Nephron (organoid): ENCODE data around the gene TXLNB.
A peak's percentile ranks its signal among the peaks of the same experiment; 100 is the strongest.

Experiments used
- H3K27ac Mint-ChIP-seq, 3 experiments: 2 replicates each; pipeline ENCODE4 v1.8.0; 2020; ENCODE audit warnings: mixed read lengths in 3 of 3, mild to moderate bottlenecking in 2 of 3, moderate library complexity in 1 of 3
- H3K27me3 Mint-ChIP-seq: 2 replicates; pipeline ENCODE4 v1.8.0; 2021; ENCODE audit warnings: low read depth, mild to moderate bottlenecking, moderate library complexity, mixed read lengths
- H3K36me3 Mint-ChIP-seq: 2 replicates; pipeline ENCODE4 v1.8.0; 2020; ENCODE audit warnings: low read depth, mixed read lengths
- H3K4me1 Mint-ChIP-seq: 2 replicates; pipeline ENCODE4 v1.8.0; 2020; ENCODE audit warnings: mixed read lengths
- H3K4me3 Mint-ChIP-seq, 3 experiments: 2 replicates each; pipeline ENCODE4 v1.8.0; 2020; ENCODE audit warnings: mild to moderate bottlenecking in 3 of 3, mixed read lengths in 3 of 3, moderate library complexity in 2 of 3
- H3K9me3 Mint-ChIP-seq: 2 replicates; pipeline ENCODE4 v1.8.0; 2020; ENCODE audit warnings: mixed read lengths
- CTCF ChIP-seq, 3 experiments: fragments of 200-600 bp; sonication (generic); IDR thresholded peaks; one replicate each; pipeline ENCODE4 v1.5.0; 2021; ENCODE audit warnings: antibody characterized with exemption in 3 of 3; ENCODE audit not compliant: unreplicated experiment in 3 of 3

The TXLNB gene

DNA sequence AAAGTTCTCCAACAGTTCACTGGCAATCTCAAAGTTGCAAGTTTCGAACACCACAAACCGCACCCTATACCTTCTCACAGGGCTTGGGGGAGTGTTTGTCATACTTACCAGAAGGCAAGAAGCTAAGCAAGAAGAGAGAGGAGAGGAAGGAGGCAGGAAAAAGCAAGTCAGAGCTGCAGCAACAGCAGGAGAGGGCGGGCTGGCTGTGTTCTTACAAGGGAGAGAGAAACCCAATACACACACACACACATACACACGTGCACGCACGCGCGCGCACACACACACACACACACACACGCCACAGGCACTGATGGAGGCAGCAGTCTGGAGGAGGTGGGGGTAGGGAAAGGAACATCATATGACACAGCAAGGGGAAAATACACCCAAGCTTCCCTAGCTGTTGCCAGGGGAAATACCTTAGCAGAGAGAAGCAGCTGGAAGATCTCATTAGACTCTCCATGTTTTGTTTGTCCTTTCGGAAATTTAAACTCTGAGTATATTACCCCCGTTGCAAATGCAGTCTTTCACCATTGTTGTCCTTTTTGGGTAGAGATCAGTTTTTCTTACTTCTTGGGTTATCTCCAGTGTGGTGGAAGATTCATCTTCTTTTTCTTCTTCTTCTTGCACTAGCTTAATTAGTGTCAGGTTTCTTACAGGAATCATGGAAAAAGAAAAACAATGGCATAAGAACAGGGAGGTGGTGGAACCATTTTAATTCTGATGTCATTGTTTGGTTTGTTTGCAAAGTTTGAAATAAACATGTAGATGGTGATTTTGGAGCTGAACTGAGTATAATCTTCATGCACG lies at the start of gene TXLNB:
TSS of gene TXLNB (minus strand) at position 186 of the 807 bp plus-strand sequence. CDS start 3,099 bp downstream, outside the sequence.
- H3K9me3 Mint-ChIP-seq, result peaks cover 12% of the 10 kb centered on the region
- no peak for TF ChIP-seq CTCF (IDR thresholded peaks at IDR 0.05; ENCODE audit: unreplicated experiment in 3 of 3)
- peak within 1 kb of the TSS; percentile 88 to 96 (median 89) for H3K27ac Mint-ChIP-seq
- peak within 1 kb of the TSS; percentile 60 to 83 (median 80) for H3K4me3 Mint-ChIP-seq
- no peaks in the 10 kb centered on the region for H3K27me3 Mint-ChIP-seq
- H3K4me1 Mint-ChIP-seq, result peaks cover 43% of the 10 kb centered on the region
- no peaks in the 10 kb centered on the region for H3K36me3 Mint-ChIP-seq

DNA sequence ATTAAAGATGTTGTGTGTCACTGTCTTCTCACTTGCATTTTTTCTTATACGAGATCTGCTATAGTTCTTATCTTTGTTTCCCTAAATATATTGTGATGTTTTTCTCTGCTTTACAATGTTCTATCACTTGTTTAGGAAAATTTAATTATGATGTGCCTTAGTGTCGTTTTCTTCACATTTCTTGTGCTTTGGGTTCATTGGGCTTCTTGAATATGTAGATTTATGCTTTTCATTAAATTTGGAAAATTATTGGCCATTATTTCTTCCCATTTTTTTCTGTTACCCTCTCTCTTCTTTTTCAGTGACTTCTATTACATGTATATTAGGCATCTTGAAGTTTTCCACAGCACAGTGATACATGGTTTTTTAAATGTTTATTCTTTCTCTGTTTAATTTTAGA lies 49.3 kb upstream of the TXLNB start:
- TF ChIP-seq CTCF (IDR thresholded peaks at IDR 0.05; ENCODE audit: unreplicated experiment in 3 of 3), result no peak
- no peak overlapping the region for H3K4me3 Mint-ChIP-seq

GRCh38 chr6:139338795-139339194 lies 47.0 kb upstream of the TXLNB start:
- no peaks in the 10 kb centered on the region for H3K27me3 Mint-ChIP-seq
- peaks cover 29% of the 10 kb centered on the region for H3K4me1 Mint-ChIP-seq
- H3K9me3 Mint-ChIP-seq, result peaks cover 19% of the 10 kb centered on the region
- H3K4me3 Mint-ChIP-seq, result no peak overlapping the region
- peak overlapping the region in 1 of 3 experiments; percentile 59 for H3K27ac Mint-ChIP-seq
- no peaks in the 10 kb centered on the region for H3K36me3 Mint-ChIP-seq
- TF ChIP-seq CTCF (IDR thresholded peaks at IDR 0.05; ENCODE audit: unreplicated experiment in 3 of 3), result no peak

More for the DNA sequence above, 49.3 kb upstream of the TXLNB start:
- Mint-ChIP-seq H3K36me3 (no peaks in the 10 kb centered on the region), H3K4me1 (peaks cover 14% of the 10 kb centered on the region), H3K27me3 (peaks cover 5% of the 10 kb centered on the region), H3K27ac (no peak overlapping the region), H3K9me3 (peaks cover 21% of the 10 kb centered on the region)

DNA sequence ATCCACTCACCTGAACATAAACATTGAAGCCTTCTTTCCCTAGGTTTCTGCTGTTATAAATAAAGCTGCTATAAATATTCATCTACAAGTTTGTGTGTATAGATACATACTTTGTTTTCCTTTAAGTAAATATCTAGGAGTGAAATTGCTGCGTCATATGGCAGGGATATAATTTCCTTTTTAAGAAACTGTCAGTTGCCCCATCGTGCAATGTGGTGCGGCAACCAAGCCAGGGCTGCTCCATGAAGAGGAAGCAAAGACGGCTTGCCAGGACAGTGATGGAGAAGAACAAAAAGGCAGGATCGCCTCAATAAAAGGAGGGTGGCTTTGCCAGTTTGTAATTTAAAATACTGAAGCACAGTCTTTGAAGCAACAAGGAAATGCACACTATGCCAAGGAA lies 46.0 kb upstream of the TXLNB start:
- Mint-ChIP-seq H3K4me1 (peaks cover 29% of the 10 kb centered on the region), H3K36me3 (no peaks in the 10 kb centered on the region), H3K9me3 (peaks cover 19% of the 10 kb centered on the region), H3K4me3 (no peak overlapping the region), H3K27me3 (no peaks in the 10 kb centered on the region), H3K27ac (no peak overlapping the region)
- TF ChIP-seq CTCF (IDR thresholded peaks at IDR 0.05; ENCODE audit: unreplicated experiment in 3 of 3), result no peak

DNA sequence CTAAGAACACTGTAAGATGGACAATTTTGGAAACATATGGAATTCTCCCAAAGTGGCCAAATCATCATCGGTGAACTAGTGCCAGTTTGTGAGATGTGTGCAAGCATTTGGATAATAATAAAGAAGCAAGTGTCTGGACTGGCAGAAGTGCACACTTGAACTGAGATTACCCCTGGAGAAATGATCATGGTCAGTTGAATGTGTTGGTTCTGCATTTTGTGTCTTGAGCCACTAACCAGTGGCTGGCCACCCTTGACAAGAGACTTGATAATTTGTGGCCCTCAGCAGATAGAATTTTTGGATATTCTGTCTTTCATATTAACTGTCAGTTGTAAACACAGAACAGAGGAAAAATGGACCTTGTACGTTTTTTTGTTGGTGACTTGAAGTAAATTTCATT lies 45.2 kb upstream of the TXLNB start:
- no peak for TF ChIP-seq CTCF (IDR thresholded peaks at IDR 0.05; ENCODE audit: unreplicated experiment in 3 of 3)

DNA sequence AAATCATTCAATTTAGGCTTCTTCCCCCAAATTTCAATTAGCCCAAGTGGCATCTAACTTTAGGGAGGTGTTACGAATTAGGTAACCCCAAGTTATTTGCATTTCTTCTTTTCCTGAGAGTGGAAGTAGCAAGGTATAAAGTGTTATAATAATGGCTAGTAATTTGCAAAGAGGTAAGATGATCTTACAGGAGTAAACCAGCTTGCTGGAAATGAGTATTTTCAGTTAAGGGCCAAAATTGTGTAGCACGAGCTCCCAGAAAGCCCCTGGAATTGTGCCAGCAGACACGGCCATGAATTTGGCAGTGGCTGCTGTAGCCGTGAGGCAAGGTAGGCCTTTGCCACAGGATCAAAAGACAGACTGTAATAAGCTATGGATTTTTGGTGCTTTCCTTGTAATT lies 44.7 kb upstream of the TXLNB start:
- Mint-ChIP-seq H3K36me3 (no peaks in the 10 kb centered on the region), H3K27ac (no peak overlapping the region), H3K4me1 (peaks cover 29% of the 10 kb centered on the region), H3K4me3 (no peak overlapping the region), H3K9me3 (peaks cover 14% of the 10 kb centered on the region), H3K27me3 (no peaks in the 10 kb centered on the region)
- TF ChIP-seq CTCF (IDR thresholded peaks at IDR 0.05; ENCODE audit: unreplicated experiment in 3 of 3), result no peak

More for the DNA sequence above, 45.2 kb upstream of the TXLNB start:
- Mint-ChIP-seq H3K4me3 (no peak overlapping the region), H3K27ac (no peak overlapping the region), H3K4me1 (peaks cover 29% of the 10 kb centered on the region), H3K27me3 (no peaks in the 10 kb centered on the region), H3K9me3 (peaks cover 14% of the 10 kb centered on the region), H3K36me3 (no peaks in the 10 kb centered on the region)
